H1 (cell line): ENCODE measurements around the gene SP1. TPM values are rescaled to one million over a fixed set of nuclear protein-coding genes. Genes with fewer than 3 reads are reported as not detected.
A peak's percentile ranks its signal among the peaks of the same experiment; 100 is the strongest.

Source experiments
- CHD7 ChIP-seq: fragments of 300-600 bp; sonication (generic); IDR thresholded peaks from 2 replicates; pipeline ENCODE4 v1.7.1; 2012; ENCODE audit warnings: low read length, moderate library complexity, mild to moderate bottlenecking, inconsistent platforms; ENCODE audit not compliant: insufficient replicate concordance
- FOSL1 ChIP-seq: IDR thresholded peaks from 2 replicates; pipeline ENCODE4 v1.6.1; 2011; ENCODE audit warnings: mild to moderate bottlenecking, low read depth, low read length, moderate library complexity; ENCODE audit not compliant: insufficient read depth
- GABPA ChIP-seq: IDR thresholded peaks from 2 replicates; pipeline ENCODE4 v1.6.1; 2011; ENCODE audit warnings: mild to moderate bottlenecking, low read length, moderate library complexity, borderline replicate concordance; ENCODE audit not compliant: insufficient read depth
- GTF2F1 ChIP-seq: IDR thresholded peaks from 2 replicates; pipeline ENCODE4 v1.6.1; 2012; ENCODE audit warnings: low read depth, low read length, improper control_type of control experiment, borderline replicate concordance
- HDAC6 ChIP-seq: IDR thresholded peaks from one replicate; pipeline ENCODE4 v1.7.1; 2012; ENCODE audit warnings: low read depth, mild to moderate bottlenecking, inconsistent platforms, low read length, moderate library complexity
- JUND ChIP-seq: IDR thresholded peaks from 2 replicates; pipeline ENCODE4 v1.6.1; 2011; ENCODE audit warnings: mild to moderate bottlenecking, improper control_type of control experiment, low read length
- KDM1A ChIP-seq: fragments of 200-600, 300-600 bp; sonication (generic); IDR thresholded peaks from 2 replicates; pipeline ENCODE4 v1.7.1; 2016; ENCODE audit warnings: mild to moderate bottlenecking, low read length, borderline replicate concordance
- KDM4A ChIP-seq: IDR thresholded peaks from one replicate; pipeline ENCODE4 v1.7.1; 2012; ENCODE audit warnings: low read depth, mild to moderate bottlenecking, moderate library complexity, low read length, inconsistent platforms; ENCODE audit not compliant: severe bottlenecking
- NANOG ChIP-seq: IDR thresholded peaks from 2 replicates; pipeline ENCODE4 v1.6.1; 2011; ENCODE audit warnings: low read length, low read depth, mild to moderate bottlenecking, inconsistent platforms; ENCODE audit not compliant: insufficient read depth, poor library complexity, severe bottlenecking
- SIN3A ChIP-seq, 2 experiments: IDR thresholded peaks in 1 of 2; conservative IDR thresholded peaks in 1 of 2; 2 replicates each; pipeline ENCODE4 v1.6.1; 2011 to 2012; ENCODE audit warnings: low read length in 2 of 2, improper control_type of control experiment in 1 of 2, low read depth in 1 of 2, mild to moderate bottlenecking in 1 of 2
- SP4 ChIP-seq: IDR thresholded peaks from 2 replicates; pipeline ENCODE4 v1.6.1; 2012; ENCODE audit warnings: low read length, inconsistent platforms
- polyA plus RNA-seq, 7 experiments: library from polyadenylated mRNA; depleted of rRNA in 3 of 7; stranded (reverse) in 5 of 7; unstranded in 2 of 7; fragments of >200 nt in 5 of 7; fragments of 200-250 nt in 2 of 7; gene quantifications; 1 replicate in 5 of 7; 2 replicates in 1 of 7; 4 replicates in 1 of 7; pipeline versions ENCODE4 v1.2.1 to v1.2.3, GENCODE V29; 2011 to 2013; ENCODE audit warnings: missing spikeins in 2 of 7, mixed read lengths in 2 of 7
- total RNA-seq: library from RNA; stranded (reverse); fragmentation: NEBNext Ultra II Directional; extraction: Animal tissue kit (Norgen Biotek cat#: 25700); gene quantifications from 2 replicates; pipeline ENCODE4 v1.2.1, GENCODE V29; 2021

SP1 gene
- total and polyA plus RNA-seq, 2 of the 8 experiments (the other 6 are each of a cell fraction or from before 2014, with no cell fraction given): 50.7 to 75.2 TPM

- TF ChIP-seq KDM4A (no peak), KDM1A (no peak), NANOG (peak; percentile 13), GABPA (peak; percentile 90; the same call in 1 of the 2 replicates), FOSL1 (no peak), CHD7 (no peak), SP4 (no peak), HDAC6 (no peak), GTF2F1 (peak; percentile 79), SIN3A (conservative IDR thresholded peaks at IDR 0.05 in 1 of 2, IDR thresholded peaks at IDR 0.05 in 1 of 2; ENCODE audit: low read depth in 1 of 2, low read length in 2 of 2) (peak; percentile 65 to 84; a peak in 3 of 4 replicates), JUND (0 out of 2 replicates have a peak, but pooled peaks have one; percentile 46)
Measured at GRCh38 chr12:53451661-53452158, 71.7 kb downstream of the SP1 start, which contains the start of gene PCBP2 (continued).
